GM21619 (cell line): ENCODE data around the gene CPLX1.

Experiments used
- ATAC-seq: cut with Tn5 transposase; IDR thresholded peaks from one replicate; pipeline ENCODE4 v1.9.1; 2021; ENCODE audit not compliant: unreplicated experiment

The CPLX1 gene

GRCh38 chr4:833731-834367, 7.9 kb upstream of the CPLX1 start:
- ATAC-seq = no peak

- no peak for ATAC-seq
These were observed 7.2 kb upstream of the CPLX1 start for GRCh38 chr4:833156-833555.

- ATAC-seq = no peak
These were observed 6.6 kb upstream of the CPLX1 start for GRCh38 chr4:832536-832935.

GRCh38 chr4:832108-832507, 6.2 kb upstream of the CPLX1 start:
- ATAC-seq = no peak

GRCh38 chr4:831483-831805, 5.5 kb upstream of the CPLX1 start:
- ATAC-seq = no peak

- ATAC-seq = no peak
These were observed 4.9 kb upstream of the CPLX1 start for GRCh38 chr4:830601-831482.

- ATAC-seq = no peak
These were observed 4.1 kb upstream of the CPLX1 start for GRCh38 chr4:829761-830600.

- ATAC-seq = no peak
These were observed 3.4 kb upstream of the CPLX1 start for GRCh38 chr4:829291-829690.

- ATAC-seq = no peak
These were observed 2.8 kb upstream of the CPLX1 start for GRCh38 chr4:828641-829271.

GRCh38 chr4:827209-828081, 1.5 kb upstream of the CPLX1 start:
- ATAC-seq = no peak

- no peak for ATAC-seq
These were observed 729 bp upstream of the CPLX1 start for GRCh38 chr4:826508-827208.

- no peak for ATAC-seq
These were observed 612 bp downstream of the CPLX1 start for GRCh38 chr4:825063-825970.

- ATAC-seq = no peak
These were observed 1.4 kb downstream of the CPLX1 start for GRCh38 chr4:824461-825062.

- ATAC-seq = no peak
These were observed 2.0 kb downstream of the CPLX1 start for GRCh38 chr4:823761-824460.

GRCh38 chr4:823176-823760, 2.7 kb downstream of the CPLX1 start:
- ATAC-seq = no peak

- no peak for ATAC-seq
These were observed 3.4 kb downstream of the CPLX1 start for GRCh38 chr4:822361-823175.
